Subcutaneous adipose tissue (tissue), 4 donors: ENCODE results near the gene SURF2. TPM values are rescaled to one million over a fixed set of nuclear protein-coding genes. Genes with fewer than 3 reads are reported as not detected.

ENCODE experiments used
- CTCF ChIP-seq: fragments of 450-650 bp; IDR thresholded peaks from one replicate; pipeline ENCODE4 v1.5.1; 2016; ENCODE audit warnings: low read depth, mild to moderate bottlenecking, control low read depth, antibody characterized with exemption, moderate library complexity
- total RNA-seq, 4 donors: library from RNA; depleted of rRNA; stranded (reverse); fragments of >200 nt; gene quantifications; one replicate each; pipeline ENCODE4 v1.1.0, GENCODE V29; 2016

The SURF2 gene
- total RNA-seq, 4 donors from 2014 or later: 6.6 to 20.1 (median 11.3) TPM

GRCh38 chr9:133347985-133348717, 8.2 kb upstream of the SURF2 start, which contains the start of the genes MED22 and RPL7A:
MED22 (minus strand) TSS chr9:133348131; CDS start chr9:133346662, 1,469 bp downstream.
RPL7A (plus strand) TSS chr9:133348218; CDS start chr9:133348244, 26 bp downstream.
- no peak for TF ChIP-seq CTCF

DNA sequence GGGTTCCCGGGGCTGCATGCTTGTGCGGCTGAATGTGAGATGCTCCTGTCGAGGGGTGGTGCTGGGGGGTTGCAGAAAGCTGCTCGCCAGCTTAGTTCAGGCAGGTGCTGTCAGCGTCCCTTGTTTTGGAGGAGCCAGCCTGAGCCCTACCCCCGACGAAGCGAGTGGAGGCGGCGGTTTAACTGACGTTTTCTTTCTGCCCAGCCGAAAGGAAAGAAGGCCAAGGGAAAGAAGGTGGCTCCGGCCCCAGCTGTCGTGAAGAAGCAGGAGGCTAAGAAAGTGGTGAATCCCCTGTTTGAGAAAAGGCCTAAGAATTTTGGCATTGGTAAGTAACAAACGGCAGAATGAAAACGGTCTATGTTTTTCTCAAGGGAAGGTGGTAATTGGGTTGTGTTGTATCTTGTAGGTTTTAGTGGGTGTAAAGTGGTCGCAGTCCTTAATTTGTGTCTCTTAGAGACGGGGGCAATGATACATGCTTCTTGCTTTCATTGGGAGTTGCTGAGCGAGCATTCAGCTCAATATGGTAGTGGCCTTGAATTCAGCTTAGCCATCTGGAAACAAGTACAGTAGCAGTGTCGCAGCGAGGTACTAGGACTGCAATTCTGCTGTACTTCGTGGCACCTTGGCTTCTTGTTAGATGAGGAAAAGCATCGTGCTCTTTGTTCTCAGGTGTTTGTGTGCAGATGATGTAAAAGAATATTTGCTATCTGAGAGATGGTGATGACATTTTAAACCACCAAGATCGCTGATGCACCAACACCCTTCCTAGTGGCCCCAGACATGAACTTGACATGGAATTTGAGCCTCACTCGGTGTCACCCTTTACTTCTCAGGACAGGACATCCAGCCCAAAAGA, 7.4 kb upstream of the SURF2 start:
- no peak for TF ChIP-seq CTCF

GRCh38 chr9:133349965-133350616, 6.3 kb upstream of the SURF2 start:
- no peak for TF ChIP-seq CTCF

- TF ChIP-seq CTCF: no peak
Observed at GRCh38 chr9:133351526-133351907, 4.8 kb upstream of the SURF2 start.

GRCh38 chr9:133351908-133352634, 4.3 kb upstream of the SURF2 start:
- TF ChIP-seq CTCF: no peak

GRCh38 chr9:133352635-133353340, 3.6 kb upstream of the SURF2 start:
- no peak for TF ChIP-seq CTCF
